Liver (tissue), 3 donors: ENCODE data around the gene MLF1.

Experiments
- ATF3 ChIP-seq: IDR thresholded peaks from 2 replicates; pipeline ENCODE4 v1.6.1; 2016; ENCODE audit warnings: antibody characterized with exemption
- CTCF ChIP-seq: fragments of 150-350 bp; IDR thresholded peaks from 2 replicates; pipeline ENCODE4 v1.5.1; 2017; ENCODE audit warnings: improper control_type of control experiment, low read depth, low read length; ENCODE audit not compliant: missing input control
- EGR1 ChIP-seq, 2 donors: IDR thresholded peaks; 2 replicates each; pipeline ENCODE4 v1.6.1; 2016 to 2018; ENCODE audit warnings: antibody characterized with exemption in 2 of 2, low read depth in 2 of 2
- FOXA1 ChIP-seq: IDR thresholded peaks from 2 replicates; pipeline ENCODE4 v1.6.1; 2016; ENCODE audit warnings: antibody characterized with exemption
- GABPA ChIP-seq, 2 donors: IDR thresholded peaks in 1 of 2; conservative IDR thresholded peaks in 1 of 2; 2 replicates each; pipeline ENCODE4 v1.6.1; 2016; ENCODE audit warnings: antibody characterized with exemption in 2 of 2, mild to moderate bottlenecking in 1 of 2, moderate library complexity in 1 of 2
- JUND ChIP-seq, 2 donors: IDR thresholded peaks; 2 replicates each; pipeline ENCODE4 v1.6.1; 2016; ENCODE audit warnings: antibody characterized with exemption in 2 of 2
- MAX ChIP-seq: IDR thresholded peaks from 2 replicates; pipeline ENCODE4 v1.6.1; 2016; ENCODE audit warnings: antibody characterized with exemption
- REST ChIP-seq: IDR thresholded peaks from 2 replicates; pipeline ENCODE4 v1.6.1; 2016; ENCODE audit warnings: antibody characterized with exemption, mild to moderate bottlenecking
- RXRA ChIP-seq, 2 donors: IDR thresholded peaks; 2 replicates each; pipeline ENCODE4 v1.6.1; 2017 to 2018; ENCODE audit warnings: antibody characterized with exemption in 2 of 2, mild to moderate bottlenecking in 1 of 2
- SP1 ChIP-seq: IDR thresholded peaks from 2 replicates; pipeline ENCODE4 v1.6.1; 2018; ENCODE audit warnings: antibody characterized with exemption, mild to moderate bottlenecking
- TAF1 ChIP-seq: conservative IDR thresholded peaks from 2 replicates; pipeline ENCODE4 v1.6.1; 2016; ENCODE audit warnings: antibody characterized with exemption, mild to moderate bottlenecking
- ZBTB33 ChIP-seq: IDR thresholded peaks from 2 replicates; pipeline ENCODE4 v1.6.1; 2016; ENCODE audit warnings: antibody characterized with exemption
- donor health status: healthy.
- donor health status: healthy.

GRCh38 chr3:158571969-158572765, 1.2 kb downstream of the MLF1 start:
- TF ChIP-seq ATF3 (no peak), CTCF (no peak), GABPA (IDR thresholded peaks at IDR 0.05 in 1 of 2, conservative IDR thresholded peaks at IDR 0.05 in 1 of 2) (no peak), MAX (no peak), EGR1 (IDR thresholded peaks at IDR 0.05; ENCODE audit: low read depth in 2 of 2) (no peak), SP1 (no peak), FOXA1 (no peak), JUND (IDR thresholded peaks at IDR 0.05) (no peak), ZBTB33 (no peak), REST (no peak), TAF1 (no peak), RXRA (IDR thresholded peaks at IDR 0.05) (no peak)
